ENCODE data around the gene TEX12.

TEX12 gene

DNA sequence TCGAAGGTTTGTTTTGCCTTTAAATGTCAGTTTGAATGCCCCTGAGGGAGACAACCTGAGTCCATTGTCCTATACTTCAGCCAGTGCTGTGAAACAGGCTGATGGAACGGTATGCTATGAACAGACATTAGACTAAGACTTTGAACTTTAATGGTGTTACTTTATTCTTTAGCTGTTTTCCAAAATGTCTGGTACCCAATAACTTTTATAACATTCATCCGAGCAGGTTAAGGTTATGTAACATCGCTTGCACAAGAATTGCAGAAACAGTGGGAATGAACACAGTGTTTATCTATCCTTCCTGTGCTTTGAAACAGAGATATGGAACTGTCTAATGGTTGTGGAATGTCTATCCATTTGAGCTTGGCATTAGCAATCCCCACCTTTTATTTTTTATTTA lies 46.6 kb downstream of the TEX12 start:
- no peak for DNase-seq

DNA sequence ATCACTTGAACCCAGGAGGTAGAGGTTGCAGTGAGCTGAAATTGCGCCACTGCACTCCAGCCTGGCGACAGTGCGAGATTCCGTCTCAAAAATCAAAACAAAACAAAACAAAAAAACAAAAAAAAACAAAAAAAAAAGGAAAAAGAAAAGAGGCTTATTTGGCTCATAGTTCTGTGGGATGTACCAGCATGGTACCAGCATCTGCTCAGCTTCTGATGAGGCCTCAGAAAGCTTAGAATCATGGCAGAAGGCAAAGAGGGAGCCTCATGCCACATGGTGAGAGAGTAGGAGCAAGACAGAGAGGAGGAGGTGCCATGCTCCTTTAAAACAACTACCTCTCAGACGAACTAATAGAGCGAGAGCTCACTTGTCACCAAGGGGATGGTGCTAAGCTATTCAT lies 48.4 kb downstream of the TEX12 start:
- no peak for DNase-seq

DNA sequence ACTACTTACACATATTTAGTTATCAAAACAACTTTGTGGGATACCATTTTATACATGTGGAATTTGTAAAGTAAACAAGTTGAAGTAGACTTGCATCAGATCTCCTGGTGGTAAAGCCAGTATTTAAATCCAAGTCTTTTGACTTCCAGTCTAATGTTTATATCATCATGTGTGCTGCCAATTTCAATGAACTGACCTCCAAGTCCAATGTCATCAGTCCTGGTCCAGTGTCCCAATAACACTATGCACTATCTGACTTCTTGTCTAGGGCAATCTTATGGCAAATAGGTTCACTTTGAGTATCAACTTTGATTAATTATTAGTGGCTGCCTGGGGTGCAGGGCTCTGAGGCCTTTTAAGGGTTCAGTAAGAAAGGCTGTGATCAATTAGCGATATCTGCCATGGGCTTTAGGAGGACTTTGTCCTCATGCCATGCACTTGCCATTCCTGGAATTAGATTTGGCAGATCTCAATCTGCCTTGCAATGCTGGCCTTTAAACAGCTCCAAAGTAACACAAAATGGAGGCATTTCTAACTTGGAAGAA lies 49.5 kb downstream of the TEX12 start:
- DNase-seq = no peak

DNA sequence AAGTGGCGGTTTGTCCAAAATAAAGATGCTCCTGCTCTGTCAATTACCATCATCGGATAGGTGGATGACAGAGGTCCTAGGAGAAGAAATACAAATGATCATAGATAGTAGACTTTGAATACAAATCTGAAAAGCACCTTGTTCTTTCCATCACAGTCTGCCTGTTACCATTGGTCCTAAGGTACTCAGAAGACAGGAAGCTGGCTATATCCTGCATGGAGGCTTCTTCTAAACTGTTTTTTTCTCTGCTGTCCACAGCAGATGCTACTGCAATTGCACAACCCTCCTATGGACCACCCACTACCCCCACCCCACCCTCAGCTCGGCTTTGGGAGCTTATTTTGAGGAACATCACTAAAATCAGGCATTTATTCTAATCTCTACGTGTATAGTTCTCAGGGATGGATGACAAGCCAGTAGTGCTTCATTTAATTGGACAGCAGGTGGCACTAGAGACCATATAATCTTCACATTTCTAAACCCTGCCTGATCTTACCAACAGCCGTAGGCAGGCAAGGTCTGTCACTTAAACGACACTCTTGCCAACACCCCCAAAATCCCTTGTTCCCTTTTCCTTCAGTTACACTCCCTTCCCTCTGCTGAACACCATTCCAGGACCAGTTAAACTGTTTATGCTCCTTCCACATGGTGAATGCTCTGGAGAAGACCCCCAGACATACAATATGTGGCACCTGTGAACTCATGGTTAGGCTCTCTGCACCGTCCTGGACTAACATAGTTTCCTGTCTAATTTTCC lies 52.5 kb downstream of the TEX12 start:
- DNase-seq = peak; percentile 49

DNA sequence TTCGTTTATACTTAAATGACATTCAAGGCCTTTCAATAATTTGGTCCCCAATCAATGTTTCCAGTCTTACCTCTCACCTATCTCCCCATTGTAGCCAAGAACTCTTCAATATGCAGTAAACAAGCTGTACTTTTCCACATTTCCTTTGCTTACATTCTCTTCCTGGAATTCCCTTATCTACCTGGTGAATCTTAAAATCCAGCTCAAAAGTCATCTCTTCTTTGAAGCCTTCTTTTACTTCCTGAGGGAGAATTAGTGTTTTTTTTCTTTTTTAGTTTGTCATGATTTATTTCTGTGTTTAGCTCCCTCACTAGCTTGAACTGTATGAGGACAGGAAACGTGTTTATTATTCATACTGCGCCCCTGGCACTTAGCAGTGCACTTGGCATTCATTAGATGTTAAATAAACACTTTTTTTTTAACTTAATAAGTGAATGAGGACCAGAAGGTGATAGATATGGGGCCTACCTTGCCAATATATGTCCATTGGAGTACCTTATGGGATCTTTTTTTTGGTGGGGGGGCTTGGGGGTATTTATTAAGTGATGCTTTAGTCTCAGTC lies 54.2 kb downstream of the TEX12 start:
- no peak for DNase-seq
